ENCODE results near the gene ABHD17A.
A peak's percentile ranks its signal among the peaks of the same experiment; 100 is the strongest.

The ABHD17A gene

GRCh38 chr19:1904860-1905109 lies 19.5 kb upstream of the ABHD17A start:
- no peak for TF ChIP-seq CTCF (IDR thresholded peaks at IDR 0.05)
- H3K27ac ChIP-seq: peak overlapping the region; percentile 86

DNA sequence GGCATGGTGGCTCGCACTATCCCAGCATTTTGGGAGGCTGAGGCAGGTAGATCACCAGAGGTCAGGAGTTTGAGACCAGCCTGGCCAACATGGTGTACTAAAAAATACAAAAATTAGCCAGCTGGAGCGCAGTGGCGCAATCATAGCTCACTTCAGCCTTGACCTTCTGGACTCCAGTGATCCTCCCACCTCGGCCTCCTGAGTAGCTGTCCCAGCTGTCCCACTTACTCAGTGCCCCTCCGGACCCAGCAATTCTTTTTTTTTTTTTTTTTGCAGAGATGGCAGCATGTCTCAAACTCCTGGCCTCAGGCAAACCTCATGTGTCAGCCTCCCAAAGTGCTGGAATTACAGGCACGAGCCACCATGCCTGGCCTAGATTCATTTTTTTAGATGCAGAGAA lies 17.6 kb upstream of the ABHD17A start:
- no peak overlapping the region for H3K27ac ChIP-seq

DNA sequence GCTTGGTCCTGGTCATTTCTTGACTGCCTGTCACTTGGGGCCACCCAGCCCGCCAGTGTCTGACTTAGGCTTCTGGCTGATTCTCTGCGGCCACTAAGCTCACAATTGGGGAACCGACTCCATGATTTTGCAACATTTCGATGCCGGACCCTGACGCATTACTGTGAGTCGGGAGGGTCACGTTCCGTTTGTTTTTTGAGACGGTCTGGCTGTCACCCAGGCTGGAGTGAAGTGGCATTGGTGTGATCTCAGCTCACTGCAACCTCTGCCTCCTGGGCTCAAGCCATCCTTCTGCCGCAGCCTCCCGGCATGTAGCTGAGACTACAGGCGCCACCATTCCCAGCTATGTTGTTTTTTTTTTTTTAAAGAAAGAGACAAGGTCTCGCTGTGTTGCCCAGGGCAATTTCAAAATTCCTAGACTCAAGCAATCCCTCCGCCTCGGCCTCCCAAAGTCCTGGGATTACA lies 16.7 kb upstream of the ABHD17A start:
- no peak for TF ChIP-seq ZFX (IDR thresholded peaks at IDR 0.05; ENCODE audit: borderline replicate concordance)
- no peak for TF ChIP-seq CTCF (IDR thresholded peaks at IDR 0.05)

More for the DNA sequence above, 17.6 kb upstream of the ABHD17A start:
- no peak for TF ChIP-seq ZFX (IDR thresholded peaks at IDR 0.05; ENCODE audit: borderline replicate concordance)
- no peak for TF ChIP-seq CTCF (IDR thresholded peaks at IDR 0.05)

GRCh38 chr19:1896508-1896907 lies 11.2 kb upstream of the ABHD17A start:
- TF ChIP-seq CTCF (IDR thresholded peaks at IDR 0.05) (no peak), ZFX (IDR thresholded peaks at IDR 0.05; ENCODE audit: borderline replicate concordance) (no peak)

More for the DNA sequence above, 16.7 kb upstream of the ABHD17A start:
- no peak overlapping the region for H3K27ac ChIP-seq

DNA sequence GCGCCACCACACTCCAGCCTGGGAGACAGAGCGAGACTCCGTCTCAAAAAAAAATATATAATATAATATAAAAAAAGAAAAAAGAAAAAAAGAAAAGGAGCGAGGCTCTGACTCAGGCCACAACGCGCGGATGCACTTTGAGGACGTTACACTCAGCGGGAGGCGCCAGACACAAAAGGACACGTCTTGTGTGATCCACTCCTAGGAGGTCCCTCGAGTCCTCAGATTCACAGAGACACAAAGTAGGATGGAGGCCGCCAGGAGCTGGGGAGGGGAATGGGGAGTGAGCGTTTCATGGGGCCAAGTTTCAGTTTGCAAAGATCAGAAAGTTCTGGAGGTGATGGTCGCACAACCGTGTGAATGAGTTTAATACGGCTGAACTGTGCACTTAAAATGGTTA lies 8.5 kb upstream of the ABHD17A start:
- no peak overlapping the region for H3K27ac ChIP-seq
- no peak for TF ChIP-seq ZFX (IDR thresholded peaks at IDR 0.05; ENCODE audit: borderline replicate concordance)
- no peak for TF ChIP-seq CTCF (IDR thresholded peaks at IDR 0.05)

More at GRCh38 chr19:1896508-1896907, 11.2 kb upstream of the ABHD17A start:
- H3K27ac ChIP-seq: no peak overlapping the region

GRCh38 chr19:1889907-1890306 lies 4.6 kb upstream of the ABHD17A start:
- TF ChIP-seq ZFX (IDR thresholded peaks at IDR 0.05; ENCODE audit: borderline replicate concordance) (no peak), CTCF (IDR thresholded peaks at IDR 0.05) (no peak)
- no peak overlapping the region for H3K27ac ChIP-seq

DNA sequence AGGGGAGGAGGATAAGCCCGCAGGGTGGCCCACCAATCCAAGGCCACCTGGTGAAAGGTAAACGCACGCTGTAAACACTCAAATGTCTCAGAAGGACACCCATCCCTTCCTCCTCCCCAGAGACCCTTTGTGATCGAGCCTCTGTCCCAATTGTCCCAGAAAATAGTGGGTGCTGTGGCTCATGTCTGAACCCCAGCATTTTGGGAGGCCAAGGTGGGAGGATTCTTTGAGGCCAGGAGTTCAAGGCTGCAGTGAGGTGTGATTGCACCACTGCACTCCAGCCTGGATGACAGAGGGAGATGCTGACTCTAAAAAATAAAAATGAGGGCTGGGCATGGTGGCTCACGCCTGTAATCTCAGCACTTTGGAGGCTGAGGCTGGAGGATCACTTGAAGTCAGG lies 3.1 kb upstream of the ABHD17A start:
- no peak for TF ChIP-seq ZFX (IDR thresholded peaks at IDR 0.05; ENCODE audit: borderline replicate concordance)
- TF ChIP-seq CTCF (IDR thresholded peaks at IDR 0.05): no peak
- no peak overlapping the region for H3K27ac ChIP-seq

DNA sequence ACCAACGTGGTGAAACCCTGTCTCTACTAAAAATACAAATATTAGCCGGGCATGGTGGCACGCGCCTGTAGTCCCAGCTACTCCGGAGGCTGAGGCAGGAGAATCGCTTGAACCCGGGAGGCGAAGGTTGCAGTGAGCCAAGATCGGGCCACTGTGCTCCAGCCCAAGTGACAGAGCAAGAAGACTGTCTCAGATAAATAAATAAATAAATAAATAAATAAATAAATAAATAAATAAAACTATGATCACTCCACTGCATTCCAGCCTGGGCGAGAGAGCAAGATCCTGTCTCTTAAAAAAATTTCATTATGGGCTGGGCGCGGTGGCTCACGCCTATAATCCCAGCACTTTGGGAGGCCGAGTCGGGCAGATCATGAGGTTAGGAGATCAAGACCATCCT lies 1.1 kb upstream of the ABHD17A start:
- H3K27ac ChIP-seq: peak overlapping the region; percentile 61; the same call in 1 of the 2 replicates

Measured in 22Rv1 (cell line).